ENCODE results near the gene SETD1A.

The SETD1A gene

GRCh38 chr16:31025339-31025738, 67.8 kb downstream of the SETD1A start:
- Histone ChIP-seq H3K36me3 (ENCODE audit: control insufficient read depth in 4 of 4, insufficient read depth in 4 of 4, low read length in 3 of 4) (no peaks in the 10 kb centered on the region), H3K27ac (ENCODE audit: insufficient read depth in 1 of 2, low read depth in 1 of 2, low read length in 2 of 2, poor library complexity in 1 of 2, severe bottlenecking in 2 of 2) (no peak overlapping the region), H3K4me1 (ENCODE audit: control extremely low read depth in 1 of 4, control insufficient read depth in 4 of 4, insufficient read depth in 4 of 4, low read length in 3 of 4) (peaks cover 0 to 11% (median 5%) of the 10 kb centered on the region in 4 experiments), H3K4me3 (ENCODE audit: control insufficient read depth in 1 of 7, extremely low read depth in 1 of 7, insufficient read depth in 4 of 7, low read depth in 2 of 7, low read length in 6 of 7) (no peak overlapping the region), H3K27me3 (replicated peaks in 2 of 5; ENCODE audit: control insufficient read depth in 4 of 5, insufficient read depth in 5 of 5, low read length in 4 of 5) (no peaks in the 10 kb centered on the region), H3K9me3 (ENCODE audit: control extremely low read depth in 1 of 5, control insufficient read depth in 4 of 5, insufficient read depth in 2 of 5, low read depth in 1 of 5, low read length in 4 of 5) (no peaks in the 10 kb centered on the region)
- no peak for DNase-seq
- WGBS (ENCODE audit: insufficient coverage) = 39% methylated on average over 2 of the region's 5 CpGs
- ChIA-PET POLR2A (no interaction called here), CTCF (interaction anchor here (0.6 to 1.1 kb wide), 3 partner anchors 117 to 274 kb away, joined by 3 read pairs; no protein-coding TSS in a partner anchor)

GRCh38 chr16:31029272-31029671, 71.7 kb downstream of the SETD1A start:
- Histone ChIP-seq H3K27ac (ENCODE audit: insufficient read depth in 1 of 2, low read depth in 1 of 2, low read length in 2 of 2, poor library complexity in 1 of 2, severe bottlenecking in 2 of 2) (no peak overlapping the region), H3K9me3 (ENCODE audit: control extremely low read depth in 1 of 5, control insufficient read depth in 4 of 5, insufficient read depth in 2 of 5, low read depth in 1 of 5, low read length in 4 of 5) (no peaks in the 10 kb centered on the region), H3K4me1 (ENCODE audit: control extremely low read depth in 1 of 4, control insufficient read depth in 4 of 4, insufficient read depth in 4 of 4, low read length in 3 of 4) (peaks cover 3 to 29% (median 21%) of the 10 kb centered on the region in 4 experiments), H3K4me3 (ENCODE audit: control insufficient read depth in 1 of 7, extremely low read depth in 1 of 7, insufficient read depth in 4 of 7, low read depth in 2 of 7, low read length in 6 of 7) (no peak overlapping the region), H3K36me3 (ENCODE audit: control insufficient read depth in 4 of 4, insufficient read depth in 4 of 4, low read length in 3 of 4) (no peaks in the 10 kb centered on the region), H3K27me3 (replicated peaks in 2 of 5; ENCODE audit: control insufficient read depth in 4 of 5, insufficient read depth in 5 of 5, low read length in 4 of 5) (no peaks in the 10 kb centered on the region)
- ChIA-PET CTCF (no interaction called here), POLR2A (no interaction called here)
- WGBS (ENCODE audit: insufficient coverage) = 100% methylated on average over 1 of the region's 5 CpGs
- DNase-seq = no peak

- Histone ChIP-seq H3K9me3 (ENCODE audit: control extremely low read depth in 1 of 5, control insufficient read depth in 4 of 5, insufficient read depth in 2 of 5, low read depth in 1 of 5, low read length in 4 of 5) (no peaks in the 10 kb centered on the region), H3K27me3 (replicated peaks in 2 of 5; ENCODE audit: control insufficient read depth in 4 of 5, insufficient read depth in 5 of 5, low read length in 4 of 5) (no peaks in the 10 kb centered on the region), H3K27ac (ENCODE audit: insufficient read depth in 1 of 2, low read depth in 1 of 2, low read length in 2 of 2, poor library complexity in 1 of 2, severe bottlenecking in 2 of 2) (no peak overlapping the region), H3K4me3 (ENCODE audit: control insufficient read depth in 1 of 7, extremely low read depth in 1 of 7, insufficient read depth in 4 of 7, low read depth in 2 of 7, low read length in 6 of 7) (no peak overlapping the region), H3K36me3 (ENCODE audit: control insufficient read depth in 4 of 4, insufficient read depth in 4 of 4, low read length in 3 of 4) (peaks cover 3 to 16% (median 6%) of the 10 kb centered on the region in 4 experiments), H3K4me1 (ENCODE audit: control extremely low read depth in 1 of 4, control insufficient read depth in 4 of 4, insufficient read depth in 4 of 4, low read length in 3 of 4) (peaks cover 3 to 24% (median 20%) of the 10 kb centered on the region in 4 experiments)
- no peak for DNase-seq
- WGBS (ENCODE audit: insufficient coverage) = 100% methylated on average over 3 of the region's 4 CpGs
- ChIA-PET CTCF (no interaction called here), POLR2A (no interaction called here)
These were observed 73.7 kb downstream of the SETD1A start for GRCh38 chr16:31031276-31031675.

- CTCF ChIA-PET = interaction anchor here (1.0 kb wide), 2 partner anchors 41 to 48 kb away, joined by 3 read pairs; partner anchors contain the start of genes HSD3B7, ZNF646 and ZNF668
- no peaks in the 10 kb centered on the region for H3K27me3 ChIP-seq (replicated peaks in 2 of 5; ENCODE audit: control insufficient read depth in 4 of 5, insufficient read depth in 5 of 5, low read length in 4 of 5)
- POLR2A ChIA-PET = interaction anchor here (0.6 to 1.8 kb wide), 3 partner anchors 32 to 50 kb away, joined by 3 to 12 read pairs (median 3); partner anchors contain the start of genes ZNF646 and ZNF668
- peaks cover 5 to 26% (median 12%) of the 10 kb centered on the region in 4 experiments for H3K36me3 ChIP-seq (ENCODE audit: control insufficient read depth in 4 of 4, insufficient read depth in 4 of 4, low read length in 3 of 4)
- peak; percentile 100 for DNase-seq
- peak within 1 kb of the TSS; percentile 96 to 97 for H3K27ac ChIP-seq (ENCODE audit: insufficient read depth in 1 of 2, low read depth in 1 of 2, low read length in 2 of 2, poor library complexity in 1 of 2, severe bottlenecking in 2 of 2)
- peak within 1 kb of the TSS; percentile 79 to 100 (median 94) for H3K4me3 ChIP-seq (ENCODE audit: control insufficient read depth in 1 of 7, extremely low read depth in 1 of 7, insufficient read depth in 4 of 7, low read depth in 2 of 7, low read length in 6 of 7)
- under 1% methylated on average over 64 of the region's 75 CpGs for WGBS (ENCODE audit: insufficient coverage)
- H3K4me1 ChIP-seq (ENCODE audit: control extremely low read depth in 1 of 4, control insufficient read depth in 4 of 4, insufficient read depth in 4 of 4, low read length in 3 of 4) = peaks cover 3 to 26% (median 21%) of the 10 kb centered on the region in 4 experiments
- no peaks in the 10 kb centered on the region for H3K9me3 ChIP-seq (ENCODE audit: control extremely low read depth in 1 of 5, control insufficient read depth in 4 of 5, insufficient read depth in 2 of 5, low read depth in 1 of 5, low read length in 4 of 5)
These were observed 75.5 kb downstream of the SETD1A start, which contains the start of gene STX4 for GRCh38 chr16:31032736-31033708. STX4 (plus strand) TSS chr16:31033558; CDS start chr16:31033806, 248 bp downstream.

GRCh38 chr16:31033709-31034492, 76.3 kb downstream of the SETD1A start:
- ChIA-PET POLR2A (interaction anchor here (0.6 to 1.8 kb wide), 4 partner anchors 31 to 51 kb away, joined by 3 to 12 read pairs (median 3); partner anchors contain the start of genes ZNF646 and ZNF668), CTCF (interaction anchor here (1.0 kb wide), 2 partner anchors 40 to 49 kb away, joined by 3 read pairs; partner anchors contain the start of genes HSD3B7, ZNF646 and ZNF668)
- no peaks in the 10 kb centered on the region for H3K9me3 ChIP-seq (ENCODE audit: control extremely low read depth in 1 of 5, control insufficient read depth in 4 of 5, insufficient read depth in 2 of 5, low read depth in 1 of 5, low read length in 4 of 5)
- peak; percentile 83 to 87 (median 85) for DNase-seq
- H3K4me1 ChIP-seq (ENCODE audit: control extremely low read depth in 1 of 4, control insufficient read depth in 4 of 4, insufficient read depth in 4 of 4, low read length in 3 of 4) = peaks cover 3 to 26% (median 21%) of the 10 kb centered on the region in 4 experiments
- H3K36me3 ChIP-seq (ENCODE audit: control insufficient read depth in 4 of 4, insufficient read depth in 4 of 4, low read length in 3 of 4) = peaks cover 5 to 35% (median 21%) of the 10 kb centered on the region in 4 experiments
- H3K27me3 ChIP-seq (replicated peaks in 2 of 5; ENCODE audit: control insufficient read depth in 4 of 5, insufficient read depth in 5 of 5, low read length in 4 of 5) = no peaks in the 10 kb centered on the region
- H3K4me3 ChIP-seq (ENCODE audit: control insufficient read depth in 1 of 7, extremely low read depth in 1 of 7, insufficient read depth in 4 of 7, low read depth in 2 of 7, low read length in 6 of 7) = peak overlapping the region; percentile 79 to 100 (median 94)
- H3K27ac ChIP-seq (ENCODE audit: insufficient read depth in 1 of 2, low read depth in 1 of 2, low read length in 2 of 2, poor library complexity in 1 of 2, severe bottlenecking in 2 of 2) = peak overlapping the region; percentile 96 to 97
- WGBS (ENCODE audit: insufficient coverage) = 2% methylated on average over 28 of the region's 47 CpGs

All from common myeloid progenitor, CD34-positive (primary cell).